GM18867 (cell line): ENCODE measurements around the gene PTCRA.
"Not testable (repeated sequence)": the region's sequence is repeated elsewhere in the genome, so short reads cannot be mapped to it uniquely, and the experiment has no call there.

Experiments used
- ATAC-seq: cut with Tn5 transposase; IDR thresholded peaks from one replicate; pipeline ENCODE4 v1.9.1; 2021; ENCODE audit warnings: mild to moderate bottlenecking, moderate library complexity; ENCODE audit not compliant: unreplicated experiment

The PTCRA gene

GRCh38 chr6:42915732-42916131 lies at the start of gene PTCRA:
Gene PTCRA (plus strand): TSS chr6:42916053. CDS start chr6:42916070, 17 bp downstream.
- no peak for ATAC-seq

- no peak for ATAC-seq
These were observed 45.5 kb upstream of the PTCRA start for GRCh38 chr6:42870145-42870936.

DNA sequence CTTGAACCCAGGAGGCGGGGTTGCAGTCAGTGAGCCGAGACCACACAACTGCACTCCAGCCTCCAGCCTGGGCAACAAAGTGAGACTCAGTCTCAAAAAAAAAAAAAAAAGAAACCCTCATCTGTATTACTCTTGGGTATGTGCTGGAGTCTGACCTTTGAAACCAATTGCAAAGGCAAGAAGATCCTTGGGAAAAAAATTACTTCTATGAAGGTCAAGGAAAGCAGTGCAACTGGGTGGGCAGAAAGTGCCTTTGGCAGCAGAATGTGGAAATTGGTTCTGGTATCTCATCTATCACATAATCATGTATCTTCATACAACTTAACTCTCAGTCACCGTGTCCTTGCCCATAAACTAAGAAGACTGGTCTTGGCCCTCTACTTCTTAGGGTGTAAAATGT lies 44.1 kb upstream of the PTCRA start:
- ATAC-seq = no peak

- no peak for ATAC-seq
These were observed 42.5 kb upstream of the PTCRA start for GRCh38 chr6:42873313-42873712.

DNA sequence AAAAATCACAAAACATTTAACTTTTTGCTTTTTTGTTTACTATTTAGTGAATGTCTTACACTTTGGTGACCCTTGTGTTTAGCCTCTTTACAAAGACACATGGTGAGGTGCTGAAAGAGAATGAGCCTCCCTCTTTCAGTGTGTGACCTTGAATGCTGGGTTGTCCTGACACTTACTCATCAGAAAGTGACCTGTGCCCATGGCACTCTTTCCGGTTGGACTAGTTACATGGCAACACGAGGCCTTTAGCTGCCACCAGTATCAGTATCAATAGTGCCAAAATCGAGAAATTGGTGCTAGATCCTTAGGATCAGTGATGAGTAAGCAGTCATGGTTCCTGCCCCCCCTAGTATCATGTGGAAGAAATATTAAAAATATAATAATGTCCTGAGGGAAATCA lies 38.2 kb upstream of the PTCRA start:
- no peak for ATAC-seq

- ATAC-seq = peak; percentile 91
These were observed 36.2 kb upstream of the PTCRA start, which contains the start of gene RPL7L1 for GRCh38 chr6:42879372-42880239. Gene RPL7L1 (plus strand): TSS chr6:42879616. CDS start chr6:42879911, 295 bp downstream.

- not testable (repeated sequence) for ATAC-seq
These were observed 35.5 kb upstream of the PTCRA start for GRCh38 chr6:42880240-42880817.

GRCh38 chr6:42880871-42881270 lies 35.0 kb upstream of the PTCRA start:
- not testable (repeated sequence) for ATAC-seq

DNA sequence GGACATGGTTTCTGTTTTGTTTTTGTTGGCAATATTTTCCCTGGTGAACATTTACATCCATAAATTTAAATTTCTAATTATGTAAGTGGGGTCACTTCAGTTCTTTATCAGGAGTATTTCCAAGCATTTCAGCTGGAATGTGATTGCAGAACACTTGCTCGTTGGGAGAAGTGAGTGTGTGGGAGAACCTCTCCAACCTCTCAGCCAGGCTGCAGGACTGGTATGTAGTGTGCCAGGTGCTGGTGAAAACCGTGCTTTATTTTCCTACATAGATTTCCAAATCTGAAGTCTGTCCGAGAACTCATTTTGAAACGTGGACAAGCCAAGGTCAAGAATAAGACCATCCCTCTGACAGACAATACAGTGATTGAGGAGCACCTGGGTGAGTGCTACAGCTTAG lies 30.2 kb upstream of the PTCRA start:
- no peak for ATAC-seq

DNA sequence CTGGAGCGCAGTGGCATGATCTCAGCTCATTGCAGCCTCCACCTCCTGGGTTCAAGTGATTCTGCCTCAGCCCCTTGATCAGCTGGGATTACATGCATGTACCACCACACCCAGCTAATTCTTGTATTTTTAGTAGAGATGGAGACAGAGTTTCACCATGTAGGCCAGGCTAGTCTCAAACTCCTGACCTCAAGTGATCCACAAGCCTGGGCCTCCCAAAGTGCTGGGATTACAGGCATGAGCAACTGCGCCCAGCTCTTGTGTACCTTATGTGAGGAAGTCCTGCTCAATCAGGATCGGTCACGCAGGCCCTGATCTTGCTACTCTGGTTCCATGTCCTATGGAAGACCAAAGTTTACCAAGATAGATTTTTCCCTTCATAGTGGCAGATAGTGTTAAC lies 27.7 kb upstream of the PTCRA start:
- ATAC-seq = not testable (repeated sequence)

- no peak for ATAC-seq
These were observed 26.0 kb upstream of the PTCRA start for GRCh38 chr6:42889815-42890214.

GRCh38 chr6:42890311-42891198 lies 25.3 kb upstream of the PTCRA start:
- peak; percentile 93 for ATAC-seq

DNA sequence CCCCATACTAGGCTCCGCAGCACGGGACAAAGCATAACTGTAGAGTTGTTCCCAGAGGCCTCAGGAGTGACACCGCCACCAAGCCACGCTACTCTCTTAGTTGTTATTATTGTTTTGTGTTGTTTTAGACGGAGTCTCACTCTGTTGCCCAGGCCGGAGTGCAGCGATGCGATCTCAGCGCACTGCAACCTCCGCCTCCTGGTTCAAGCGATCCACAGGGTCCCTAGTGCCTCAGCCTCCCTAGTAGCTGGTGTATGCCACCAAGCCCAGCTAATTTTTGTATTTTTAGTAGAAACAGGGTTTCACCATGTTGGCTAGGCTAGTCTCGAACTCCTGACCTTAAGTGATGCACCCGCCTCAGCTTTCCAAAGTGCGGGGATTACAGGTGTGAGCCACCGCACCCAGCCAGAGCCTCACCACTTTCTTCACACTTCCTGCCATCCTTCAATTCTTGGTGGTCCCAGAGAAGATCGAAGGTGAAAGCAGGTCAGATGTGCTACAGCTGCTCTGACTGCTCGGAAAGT lies 24.6 kb upstream of the PTCRA start:
- ATAC-seq = no peak

DNA sequence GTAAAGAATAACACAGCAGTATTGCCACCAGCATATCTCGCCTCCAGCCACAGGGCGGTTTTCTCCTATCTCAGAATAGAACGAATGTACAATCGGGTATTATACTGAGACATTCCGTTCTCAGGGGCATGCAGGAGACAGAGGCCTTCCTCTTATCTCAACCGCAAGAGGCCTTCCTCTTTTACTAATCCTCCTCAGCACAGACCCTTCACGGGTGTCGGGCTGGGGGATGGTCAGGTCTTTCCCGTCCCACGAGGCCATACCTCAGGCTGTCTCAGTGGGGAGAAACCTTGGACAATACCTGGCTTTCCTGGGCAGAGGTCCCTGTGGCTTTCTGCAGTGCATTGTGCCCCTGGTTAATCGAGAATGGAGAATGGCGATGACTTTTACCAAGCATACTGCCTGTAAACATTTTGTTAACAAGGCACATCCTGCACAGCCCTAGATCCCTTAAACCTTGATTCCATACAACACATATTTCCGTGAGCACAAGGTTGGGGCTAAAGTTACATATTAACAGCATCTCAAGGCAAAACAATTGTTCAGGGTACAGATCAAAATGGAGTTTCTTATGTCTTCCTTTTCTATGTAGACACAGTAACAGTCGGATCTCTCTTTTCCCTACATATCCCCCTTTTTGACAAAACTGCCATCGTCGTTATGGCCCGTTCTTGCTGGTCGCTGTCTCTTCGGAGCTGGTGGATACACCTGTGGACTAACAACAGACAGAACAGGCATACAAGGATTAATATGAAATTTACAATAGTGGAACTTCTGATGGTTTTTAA lies 21.6 kb upstream of the PTCRA start:
- not testable (repeated sequence) for ATAC-seq

DNA sequence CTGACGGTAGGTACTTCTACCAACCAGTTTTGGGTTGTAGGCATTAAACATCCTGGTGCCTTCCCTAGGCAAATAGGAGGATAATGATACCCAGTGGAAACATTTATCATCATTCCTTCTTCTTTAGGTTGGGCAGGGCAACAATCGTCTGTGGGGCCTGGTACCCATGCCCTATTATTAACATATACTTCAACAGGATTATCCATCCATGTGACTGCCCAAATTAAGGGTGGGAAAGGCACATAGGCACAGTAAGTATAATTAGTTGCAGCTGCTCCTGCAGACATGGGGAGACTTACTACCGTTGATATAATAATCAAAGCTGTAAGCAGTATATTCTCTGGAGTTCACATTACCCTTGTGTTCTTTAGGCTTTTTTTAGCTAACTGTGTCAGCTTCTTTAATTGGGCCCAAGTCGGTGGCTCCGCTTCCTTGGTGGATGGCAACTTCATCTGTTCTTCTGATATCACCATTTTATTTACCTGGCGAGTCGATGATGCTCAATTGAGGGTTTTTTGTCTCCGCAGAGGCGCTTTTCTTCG lies 19.6 kb upstream of the PTCRA start:
- ATAC-seq = no peak

DNA sequence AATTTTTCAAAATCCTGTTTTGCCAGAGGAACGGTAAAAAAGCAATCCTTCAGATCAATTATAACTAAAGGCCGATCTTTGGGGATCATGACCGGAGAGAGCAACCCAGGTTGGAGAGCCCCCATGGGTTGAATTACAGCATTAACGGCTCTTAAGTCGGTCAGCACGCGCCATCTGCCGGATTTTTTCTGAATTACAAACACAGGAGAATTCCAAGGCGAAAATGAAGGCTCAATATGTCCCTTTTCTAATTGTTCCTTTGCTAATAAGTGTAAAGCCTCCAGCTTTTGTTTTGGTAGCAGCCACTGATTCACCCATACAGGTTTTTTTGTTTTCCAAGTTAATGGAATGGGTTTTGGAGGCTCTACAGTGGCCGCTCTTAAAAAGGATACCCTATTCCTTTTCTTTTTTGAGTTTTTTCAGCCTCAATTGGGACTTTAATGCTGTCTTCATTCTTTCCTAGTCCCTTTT lies 16.9 kb upstream of the PTCRA start:
- no peak for ATAC-seq

- no peak for ATAC-seq
These were observed 16.0 kb upstream of the PTCRA start for GRCh38 chr6:42899871-42900270.

- peak; percentile 58 for ATAC-seq
These were observed 14.3 kb upstream of the PTCRA start for GRCh38 chr6:42901538-42901957.
